ENCODE measurements around the gene TMEM151B. TPM values are rescaled to one million over a fixed set of nuclear protein-coding genes. Genes with fewer than 3 reads are reported as not detected.
A peak's percentile ranks its signal among the peaks of the same experiment; 100 is the strongest.

Gene TMEM151B
- total RNA-seq, 2 donors from 2014 or later = not detected

DNA sequence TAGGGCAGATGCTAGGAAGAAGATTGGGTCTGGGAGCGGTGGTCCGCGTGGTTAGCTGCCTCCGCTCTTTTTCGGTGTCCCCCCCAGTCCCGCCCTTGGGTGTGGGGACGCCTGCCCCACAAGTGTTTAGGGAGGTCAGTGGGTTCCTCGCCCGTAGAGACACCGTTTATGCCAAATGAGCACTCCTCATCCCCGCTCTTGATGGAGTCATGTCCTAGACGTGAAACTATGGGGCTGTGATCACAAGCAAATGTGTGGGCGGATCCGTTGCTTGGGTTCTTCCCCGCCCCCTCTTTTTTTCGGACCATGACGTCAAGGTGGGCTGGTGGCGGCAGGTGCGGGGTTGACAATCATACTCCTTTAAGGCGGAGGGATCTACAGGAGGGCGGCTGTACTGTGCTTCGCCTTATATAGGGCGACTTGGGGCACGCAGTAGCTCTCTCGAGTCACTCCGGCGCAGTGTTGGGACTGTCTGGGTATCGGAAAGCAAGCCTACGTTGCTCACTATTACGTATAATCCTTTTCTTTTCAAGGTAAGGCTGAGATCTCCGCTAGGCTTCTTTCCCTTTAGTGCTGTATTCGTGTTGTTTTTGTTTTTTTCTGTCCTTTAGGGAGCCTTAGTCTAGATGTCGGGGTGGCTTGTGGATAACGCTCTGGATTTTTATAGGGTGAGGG lies 23.4 kb upstream of the TMEM151B start, which contains the start of gene HSP90AB1:
Gene HSP90AB1 (plus strand): TSS at position 439 of the 675 bp plus-strand sequence. CDS start 1,529 bp downstream, outside the sequence.
- peak; percentile 96 for DNase-seq (ENCODE audit: low spot score)
- ATAC-seq (ENCODE audit: insufficient number of reproducible peaks, low FRiP score, low read depth) = peak; percentile 75

DNA sequence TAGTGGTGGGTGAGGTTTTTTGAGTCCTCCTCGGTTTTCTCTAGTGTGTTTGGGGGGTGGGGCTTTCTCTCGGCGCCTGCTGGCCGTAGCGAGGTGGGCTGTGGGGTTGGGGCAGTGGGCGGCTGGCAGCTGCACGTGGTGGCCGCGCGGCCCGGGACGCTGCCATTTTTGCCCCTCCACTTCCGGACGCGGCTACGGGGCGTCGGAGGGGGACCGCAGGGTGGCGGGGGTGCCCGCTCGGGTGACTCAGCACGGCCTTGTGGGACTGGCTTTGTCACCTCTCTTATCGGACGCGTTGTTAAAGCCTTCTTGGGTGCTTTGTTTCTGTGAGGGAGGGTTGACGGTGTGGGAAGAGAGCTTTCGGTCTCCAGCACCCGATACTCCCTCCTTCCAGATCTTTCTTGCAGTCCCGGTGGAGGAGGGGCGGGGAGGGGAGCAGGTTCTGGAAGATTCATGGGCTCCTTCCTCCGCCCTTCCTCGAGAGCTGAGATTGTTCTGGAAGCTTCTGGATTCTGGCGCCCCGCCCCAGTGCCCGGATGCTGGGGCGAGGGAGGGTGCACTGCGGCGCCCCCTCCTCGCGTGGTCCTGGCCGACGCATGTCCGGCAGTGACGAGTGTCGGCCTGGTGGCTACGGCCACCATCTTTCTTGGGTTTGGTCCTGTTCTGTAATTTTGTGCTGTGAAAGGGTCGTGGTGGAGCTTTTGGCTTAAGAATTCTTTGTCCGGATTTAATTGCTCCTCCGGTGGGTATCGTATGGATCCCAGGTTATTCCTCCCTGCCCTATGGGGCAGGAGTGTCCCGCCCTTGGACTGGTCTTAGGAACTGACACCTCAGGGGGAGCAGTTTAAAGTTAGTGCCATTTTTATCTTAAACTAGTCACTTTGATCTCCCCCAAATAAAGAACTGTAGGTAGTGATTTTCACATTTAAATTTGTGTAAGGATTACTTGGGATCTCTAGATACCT lies 22.6 kb upstream of the TMEM151B start:
- peak overlapping the region; percentile 95 for H3K4me3 ChIP-seq
- H3K9me3 ChIP-seq = no peaks in the 10 kb centered on the region
- ATAC-seq (ENCODE audit: insufficient number of reproducible peaks, low FRiP score, low read depth) (peak; percentile 50), DNase-seq (ENCODE audit: low spot score) (no peak)
- peak overlapping the region; percentile 92 to 95 for H3K27ac ChIP-seq
- peaks cover 35% of the 10 kb centered on the region for H3K36me3 ChIP-seq
- no peaks in the 10 kb centered on the region for H3K27me3 ChIP-seq (replicated peaks; ENCODE audit: insufficient read depth)
- H3K4me1 ChIP-seq (ENCODE audit: control insufficient read depth in 1 of 2, low read depth in 2 of 2) = peaks cover 3 to 33% of the 10 kb centered on the region in 2 donors
- TF ChIP-seq, protein P1, sequence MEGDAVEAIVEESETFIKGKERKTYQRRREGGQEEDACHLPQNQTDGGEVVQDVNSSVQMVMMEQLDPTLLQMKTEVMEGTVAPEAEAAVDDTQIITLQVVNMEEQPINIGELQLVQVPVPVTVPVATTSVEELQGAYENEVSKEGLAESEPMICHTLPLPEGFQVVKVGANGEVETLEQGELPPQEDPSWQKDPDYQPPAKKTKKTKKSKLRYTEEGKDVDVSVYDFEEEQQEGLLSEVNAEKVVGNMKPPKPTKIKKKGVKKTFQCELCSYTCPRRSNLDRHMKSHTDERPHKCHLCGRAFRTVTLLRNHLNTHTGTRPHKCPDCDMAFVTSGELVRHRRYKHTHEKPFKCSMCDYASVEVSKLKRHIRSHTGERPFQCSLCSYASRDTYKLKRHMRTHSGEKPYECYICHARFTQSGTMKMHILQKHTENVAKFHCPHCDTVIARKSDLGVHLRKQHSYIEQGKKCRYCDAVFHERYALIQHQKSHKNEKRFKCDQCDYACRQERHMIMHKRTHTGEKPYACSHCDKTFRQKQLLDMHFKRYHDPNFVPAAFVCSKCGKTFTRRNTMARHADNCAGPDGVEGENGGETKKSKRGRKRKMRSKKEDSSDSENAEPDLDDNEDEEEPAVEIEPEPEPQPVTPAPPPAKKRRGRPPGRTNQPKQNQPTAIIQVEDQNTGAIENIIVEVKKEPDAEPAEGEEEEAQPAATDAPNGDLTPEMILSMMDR (IDR thresholded peaks at IDR 0.05) = no peak

More for the DNA sequence above, 23.4 kb upstream of the TMEM151B start, which contains the start of gene HSP90AB1:
- H3K4me3 ChIP-seq = peak within 1 kb of the TSS; percentile 95
- H3K27ac ChIP-seq = peak within 1 kb of the TSS; percentile 92 to 95
- H3K36me3 ChIP-seq = peaks cover 27% of the 10 kb centered on the region
- peaks cover 3 to 33% of the 10 kb centered on the region in 2 donors for H3K4me1 ChIP-seq (ENCODE audit: control insufficient read depth in 1 of 2, low read depth in 2 of 2)
- H3K9me3 ChIP-seq = no peaks in the 10 kb centered on the region
- TF ChIP-seq, protein P1 (IDR thresholded peaks at IDR 0.05) = no peak
- no peaks in the 10 kb centered on the region for H3K27me3 ChIP-seq (replicated peaks; ENCODE audit: insufficient read depth)

DNA sequence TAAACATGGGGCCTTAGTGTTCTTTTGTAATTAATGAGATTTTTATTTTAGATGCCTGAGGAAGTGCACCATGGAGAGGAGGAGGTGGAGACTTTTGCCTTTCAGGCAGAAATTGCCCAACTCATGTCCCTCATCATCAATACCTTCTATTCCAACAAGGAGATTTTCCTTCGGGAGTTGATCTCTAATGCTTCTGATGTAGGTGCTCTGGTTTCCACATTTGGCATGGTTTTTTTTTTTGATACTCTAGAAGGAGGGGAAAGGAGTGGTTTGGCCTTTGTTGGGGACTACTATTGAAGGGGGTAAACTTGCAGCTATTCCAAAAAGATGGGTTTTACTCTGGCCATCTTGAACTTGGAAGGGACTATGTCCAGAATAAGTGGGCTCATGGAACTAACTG lies 21.7 kb upstream of the TMEM151B start:
- DNase-seq (ENCODE audit: low spot score) (no peak), ATAC-seq (ENCODE audit: insufficient number of reproducible peaks, low FRiP score, low read depth) (no peak)
- Histone ChIP-seq H3K36me3 (peaks cover 43% of the 10 kb centered on the region), H3K27me3 (replicated peaks; ENCODE audit: insufficient read depth) (no peaks in the 10 kb centered on the region), H3K4me3 (peak overlapping the region; percentile 95), H3K9me3 (no peaks in the 10 kb centered on the region), H3K4me1 (ENCODE audit: control insufficient read depth in 1 of 2, low read depth in 2 of 2) (peaks cover 3 to 33% of the 10 kb centered on the region in 2 donors), H3K27ac (peak overlapping the region in 1 of 2 donors; percentile 92)
- TF ChIP-seq, protein P1 (IDR thresholded peaks at IDR 0.05) = no peak

DNA sequence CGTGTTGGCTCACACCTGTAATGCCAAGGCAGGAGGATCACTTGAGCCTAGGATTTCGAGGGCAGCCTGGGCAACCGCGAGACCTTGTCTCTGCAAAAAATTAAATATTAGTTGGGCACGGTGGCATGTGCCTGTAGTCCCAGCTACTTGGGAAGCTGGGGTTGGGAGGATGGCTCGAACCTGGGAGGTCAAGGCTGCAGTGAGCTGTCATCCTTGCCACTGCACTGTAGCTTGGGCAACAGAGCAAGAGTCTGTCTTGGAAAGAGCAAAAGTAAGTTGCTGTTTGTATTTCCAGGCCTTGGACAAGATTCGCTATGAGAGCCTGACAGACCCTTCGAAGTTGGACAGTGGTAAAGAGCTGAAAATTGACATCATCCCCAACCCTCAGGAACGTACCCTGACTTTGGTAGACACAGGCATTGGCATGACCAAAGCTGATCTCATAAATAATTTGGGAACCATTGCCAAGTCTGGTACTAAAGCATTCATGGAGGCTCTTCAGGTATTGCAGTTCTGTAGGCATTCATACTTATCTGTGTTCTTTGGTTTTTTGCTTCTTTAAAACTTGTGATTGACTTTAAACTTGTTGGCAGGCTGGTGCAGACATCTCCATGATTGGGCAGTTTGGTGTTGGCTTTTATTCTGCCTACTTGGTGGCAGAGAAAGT lies 21.0 kb upstream of the TMEM151B start:
- no peak for ATAC-seq (ENCODE audit: insufficient number of reproducible peaks, low FRiP score, low read depth)
- Histone ChIP-seq H3K9me3 (no peaks in the 10 kb centered on the region), H3K36me3 (peaks cover 45% of the 10 kb centered on the region), H3K4me1 (ENCODE audit: control insufficient read depth in 1 of 2, low read depth in 2 of 2) (peaks cover 3 to 33% of the 10 kb centered on the region in 2 donors), H3K27ac (no peak overlapping the region), H3K4me3 (peak overlapping the region; percentile 95), H3K27me3 (replicated peaks; ENCODE audit: insufficient read depth) (no peaks in the 10 kb centered on the region)
- no peak for DNase-seq (ENCODE audit: low spot score)
- TF ChIP-seq, protein P1 (IDR thresholded peaks at IDR 0.05) = no peak

All from thoracic aorta (tissue), 2 donors.